ENCODE data around the gene CPSF6. TPM values are rescaled to one million over a fixed set of nuclear protein-coding genes. Genes with fewer than 3 reads are reported as not detected.

The CPSF6 gene, protein sequence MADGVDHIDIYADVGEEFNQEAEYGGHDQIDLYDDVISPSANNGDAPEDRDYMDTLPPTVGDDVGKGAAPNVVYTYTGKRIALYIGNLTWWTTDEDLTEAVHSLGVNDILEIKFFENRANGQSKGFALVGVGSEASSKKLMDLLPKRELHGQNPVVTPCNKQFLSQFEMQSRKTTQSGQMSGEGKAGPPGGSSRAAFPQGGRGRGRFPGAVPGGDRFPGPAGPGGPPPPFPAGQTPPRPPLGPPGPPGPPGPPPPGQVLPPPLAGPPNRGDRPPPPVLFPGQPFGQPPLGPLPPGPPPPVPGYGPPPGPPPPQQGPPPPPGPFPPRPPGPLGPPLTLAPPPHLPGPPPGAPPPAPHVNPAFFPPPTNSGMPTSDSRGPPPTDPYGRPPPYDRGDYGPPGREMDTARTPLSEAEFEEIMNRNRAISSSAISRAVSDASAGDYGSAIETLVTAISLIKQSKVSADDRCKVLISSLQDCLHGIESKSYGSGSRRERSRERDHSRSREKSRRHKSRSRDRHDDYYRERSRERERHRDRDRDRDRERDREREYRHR
- 156 and 167 TPM in 2 replicates for total RNA-seq (2021; fragmentation: NEBNext Ultra II Directional; extraction: Animal tissue kit (Norgen Biotek cat#: 25700))
- polyA plus RNA-seq (2011; rRNA removed), result 92.7 and 98.7 TPM in 2 replicates
- 72.9 TPM for polyA plus RNA-seq (2011; cell fraction: cytosol; rRNA removed)
- polyA plus RNA-seq (2011; cell fraction: nucleus; rRNA removed), result 142 TPM
- polyA plus RNA-seq (2012, experiment 1 of 2), result 108 to 208 TPM (median 125 TPM) in 4 replicates
- polyA plus RNA-seq (2012, experiment 2 of 2), result 46.5 TPM
- 87.2 TPM for polyA plus RNA-seq (2013, experiment 1 of 2)
- 80.9 TPM for polyA plus RNA-seq (2013, experiment 2 of 2)
- polyA minus RNA-seq (2011; rRNA and poly(A)+ RNA removed), result 118 and 121 TPM in 2 replicates
- polyA minus RNA-seq (2011; cell fraction: cytosol; rRNA and poly(A)+ RNA removed), result 91.5 TPM
- 144 TPM for polyA minus RNA-seq (2011; cell fraction: nucleus; rRNA and poly(A)+ RNA removed)
- long read RNA-seq, experiment 1, full-length matches to known transcripts, result 18 of 88 reads
- long read RNA-seq, experiment 1, partial matches to known transcripts, result 41 of 88 reads
- long read RNA-seq, experiment 1, other reads (novel, unspliced or antisense), result 29 of 88 reads
- long read RNA-seq, experiment 2, full-length matches to known transcripts, result 64 of 90 reads
- long read RNA-seq, experiment 2, partial matches to known transcripts, result 8 of 90 reads
- long read RNA-seq, experiment 2, other reads (novel, unspliced or antisense), result 18 of 90 reads

DNA sequence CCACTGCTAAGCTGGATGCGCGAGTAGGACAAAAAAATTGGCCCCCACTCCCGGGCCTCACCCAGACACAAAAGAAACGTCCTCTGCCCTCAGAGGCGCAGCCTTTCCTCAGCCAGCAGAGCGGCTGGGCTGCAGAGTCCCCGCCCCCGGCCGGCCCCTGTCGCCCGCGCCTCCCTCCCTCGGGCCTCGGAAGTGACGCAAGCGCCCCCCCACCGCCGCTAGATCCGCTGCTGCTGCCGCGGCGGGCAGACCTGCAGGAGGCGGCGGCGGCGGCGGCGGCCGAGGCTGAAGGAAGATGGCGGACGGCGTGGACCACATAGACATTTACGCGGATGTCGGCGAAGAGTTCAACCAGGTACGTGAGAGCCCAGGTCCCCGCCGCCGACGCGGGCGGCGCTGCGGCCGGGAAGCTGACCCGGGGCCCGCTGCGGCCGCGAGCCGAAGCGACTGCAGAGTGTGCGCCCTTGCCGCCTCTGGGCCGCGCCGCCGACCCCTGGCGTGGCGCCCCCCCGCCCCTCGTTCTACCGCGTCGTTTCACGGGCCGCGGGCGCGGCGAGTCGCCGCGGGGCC, at the start of gene CPSF6:
Gene CPSF6 (plus strand): TSS at position 218 of the 570 bp plus-strand sequence. CDS start 78 bp downstream, at position 296.
- Histone ChIP-seq H3K18ac (ENCODE audit: extremely low read depth, low read length) (peak within 1 kb of the TSS; percentile 93), H2BK5ac (ENCODE audit: low read depth, low read length) (peak within 1 kb of the TSS; percentile 92), H2BK120ac (replicated peaks; ENCODE audit: low read depth, low read length) (peak within 1 kb of the TSS; percentile 75), H3K79me1 (ENCODE audit: low read depth, low read length) (no peaks in the 10 kb centered on the region), H3K23me2 (ENCODE audit: low read depth, low read length) (peaks cover 6% of the 10 kb centered on the region), H3K23ac (ENCODE audit: insufficient read length) (no peak within 1 kb of the TSS), H2BK20ac (ENCODE audit: low read length) (no peak within 1 kb of the TSS), H2AFZ (ENCODE audit: low read length) (peak within 1 kb of the TSS; percentile 79), H4K91ac (replicated peaks; ENCODE audit: insufficient read length, low read length) (peak within 1 kb of the TSS; percentile 54), H3K27me3 (replicated peaks in 1 of 4; ENCODE audit: control insufficient read depth in 3 of 4, extremely low read depth in 1 of 4, insufficient read depth in 3 of 4, low read length in 3 of 4) (peaks cover 0 to 1% (median 0%) of the 10 kb centered on the region in 4 experiments; a peak in 1 of 7 replicates), H3K4me3 (ENCODE audit: extremely low read depth in 1 of 4, insufficient read depth in 2 of 4, low read depth in 3 of 4, low read length in 4 of 4) (peak within 1 kb of the TSS; percentile 74 to 99 (median 88)), H3K4me2 (ENCODE audit: insufficient read depth in 1 of 2, low read depth in 2 of 2, low read length in 2 of 2) (peak within 1 kb of the TSS; percentile 76 to 98), H3K4ac (replicated peaks; ENCODE audit: insufficient read length, low read depth, low read length) (peak within 1 kb of the TSS; percentile 53), H3K79me2 (ENCODE audit: control insufficient read depth in 1 of 2, insufficient read depth in 2 of 2, low read length in 2 of 2) (peaks cover 38 to 47% of the 10 kb centered on the region in 2 experiments), H3K9ac (replicated peaks in 1 of 4; ENCODE audit: extremely low read depth in 1 of 4, low read depth in 3 of 4, low read length in 3 of 4) (peak within 1 kb of the TSS; percentile 90 to 100 (median 98)), H2BK12ac (ENCODE audit: low read depth, low read length) (peak within 1 kb of the TSS; percentile 77), H3K14ac (ENCODE audit: insufficient read length) (no peak within 1 kb of the TSS), H3K4me1 (replicated peaks in 1 of 4; ENCODE audit: control insufficient read depth in 3 of 4, insufficient read depth in 4 of 4, low read length in 3 of 4) (peaks cover 0 to 10% (median 5%) of the 10 kb centered on the region in 4 experiments; a peak in 5 of 7 replicates), H3K27ac (ENCODE audit: low read depth, low read length) (peak within 1 kb of the TSS; percentile 94), H4K8ac (ENCODE audit: extremely low read depth, insufficient read depth, low read length) (peak within 1 kb of the TSS; percentile 97), H3K36me3 (ENCODE audit: control insufficient read depth in 2 of 4, insufficient read depth in 4 of 4, low read length in 3 of 4) (peaks cover 0 to 10% (median 0%) of the 10 kb centered on the region in 4 experiments; a peak in 2 of 8 replicates), H4K5ac (ENCODE audit: insufficient read length, low read depth, low read length) (peak within 1 kb of the TSS; percentile 87), H2AK5ac (ENCODE audit: low read depth, low read length) (no peak within 1 kb of the TSS; the same call in 1 of the 2 replicates), H2BK15ac (ENCODE audit: low read length) (peak within 1 kb of the TSS; percentile 36; the same call in 1 of the 2 replicates), H4K20me1 (replicated peaks in 1 of 2; ENCODE audit: control insufficient read depth in 1 of 2, insufficient read depth in 2 of 2, low read length in 2 of 2) (peaks cover 21 to 25% of the 10 kb centered on the region in 2 experiments), H3K9me3 (ENCODE audit: insufficient read depth in 2 of 2, low read depth in 1 of 2, low read length in 1 of 2) (no peaks in the 10 kb centered on the region), H3K56ac (replicated peaks; ENCODE audit: insufficient read length, low read depth, low read length) (peak within 1 kb of the TSS; percentile 80)
- no peak for FAIRE-seq
- ChIA-PET CTCF (ENCODE audit: partially characterized antibody) (interaction anchor here (0.6 to 1.3 kb wide), 2 partner anchors 15 to 88 kb away, joined by 3 to 4 read pairs; no protein-coding TSS in a partner anchor), POLR2A (ENCODE audit: partially characterized antibody) (interaction anchor here (0.5 to 7.0 kb wide), 11 partner anchors 9 to 1089 kb away, joined by 3 to 48 read pairs (median 3); no protein-coding TSS in a partner anchor)
- 1% methylated on average over 53 of the region's 75 CpGs; no CpG with 5 or more reads in 1 of the 2 experiments for WGBS, 2 experiments (ENCODE audit: extremely low coverage in 1 of 2, insufficient coverage in 1 of 2, insufficient read length in 1 of 2, insufficient replicate concordance in 2 of 2, low coverage in 1 of 2, low lambda C conversion rate in 2 of 2, missing lambda C conversion rate in 1 of 2)
- peak; percentile 70 to 95 for DNase-seq (ENCODE audit: low read depth in 1 of 2, low spot score in 2 of 2)
- TF ChIP-seq EP300 (IDR thresholded peaks at IDR 0.05; ENCODE audit: borderline replicate concordance in 1 of 2, low read depth in 2 of 2, low read length in 2 of 2) (peak in 1 of 2 experiments; percentile 83; a peak in 1 of 3 replicates), KDM5A (IDR thresholded peaks at IDR 0.05; ENCODE audit: low read length) (no peak), RBBP5 (IDR thresholded peaks at IDR 0.05; ENCODE audit: borderline replicate concordance, low read depth, low read length) (peak; percentile 46; the same call in 1 of the 2 replicates), YY1 (IDR thresholded peaks at IDR 0.05; ENCODE audit: low read depth, low read length) (peak; percentile 88), ASH2L (IDR thresholded peaks at IDR 0.05; ENCODE audit: low read length) (peak; percentile 68), KDM4A (IDR thresholded peaks at IDR 0.05; ENCODE audit: low read depth, low read length, severe bottlenecking) (peak; percentile 54)
